MM.1S (cell line): ENCODE data around the gene PGM1.

Experiments used
- DNase-seq: peaks from one replicate; pipeline ENCODE4 v3.0.0-alpha.2; 2015
- H2AFZ ChIP-seq: fragments of 300-600 bp; sonication (generic); 2 replicates; pipeline ENCODE4 v1.6.0; 2016; ENCODE audit warnings: antibody characterized with exemption, low read length
- H3F3A ChIP-seq: fragments of 300-600 bp; sonication (generic); 2 replicates; pipeline ENCODE4 v1.6.1; 2016; ENCODE audit warnings: mild to moderate bottlenecking, antibody characterized with exemption, low read length, moderate library complexity, mixed read lengths; ENCODE audit not compliant: insufficient read depth
- H3K27ac ChIP-seq: fragments of 300-600 bp; sonication (generic); 2 replicates; pipeline ENCODE4 v1.5.1; 2016; ENCODE audit warnings: mild to moderate bottlenecking, low read length
- H3K27me3 ChIP-seq: fragments of 300-600 bp; sonication (generic); replicated peaks from 2 replicates; pipeline ENCODE4 v1.6.0; 2016; ENCODE audit warnings: low read length; ENCODE audit not compliant: insufficient read depth
- H3K36me3 ChIP-seq: fragments of 300-600 bp; sonication (generic); replicated peaks from 2 replicates; pipeline ENCODE4 v1.6.1; 2016; ENCODE audit warnings: mild to moderate bottlenecking, low read length, mixed read lengths; ENCODE audit not compliant: insufficient read depth
- H3K4me1 ChIP-seq: fragments of 300-600 bp; sonication (generic); 2 replicates; pipeline ENCODE4 v1.6.1; 2016; ENCODE audit warnings: low read length, mixed read lengths
- H3K4me2 ChIP-seq: fragments of 300-600 bp; sonication (generic); 2 replicates; pipeline ENCODE4 v1.6.0; 2016; ENCODE audit warnings: low read depth, low read length
- H3K4me3 ChIP-seq: fragments of 300-600 bp; sonication (generic); 2 replicates; pipeline ENCODE4 v1.5.1; 2016; ENCODE audit warnings: low read length, mixed read lengths
- H3K79me2 ChIP-seq: fragments of 300-600 bp; sonication (generic); 2 replicates; pipeline ENCODE4 v1.6.1; 2016; ENCODE audit warnings: mixed run types, low read length, mixed read lengths
- H3K9ac ChIP-seq: fragments of 300-600 bp; sonication (generic); 2 replicates; pipeline ENCODE4 v1.6.1; 2016; ENCODE audit warnings: low read length, mixed read lengths
- H3K9me2 ChIP-seq: fragments of 300-600 bp; sonication (generic); replicated peaks from 2 replicates; pipeline ENCODE4 v1.6.1; 2016; ENCODE audit warnings: mild to moderate bottlenecking, low read length, mixed read lengths; ENCODE audit not compliant: insufficient read depth
- H3K9me3 ChIP-seq: fragments of 300-600 bp; sonication (generic); replicated peaks from 2 replicates; pipeline ENCODE4 v1.6.1; 2016; ENCODE audit warnings: mild to moderate bottlenecking, low read length, mixed read lengths; ENCODE audit not compliant: insufficient read depth
- H4K20me1 ChIP-seq: fragments of 300-600 bp; sonication (generic); 2 replicates; pipeline ENCODE4 v1.6.1; 2016; ENCODE audit warnings: mild to moderate bottlenecking, low read length, moderate library complexity, mixed read lengths; ENCODE audit not compliant: insufficient read depth
- CTCF ChIP-seq: fragments of 300-600 bp; sonication (generic); IDR thresholded peaks from 2 replicates; pipeline ENCODE4 v1.5.1; 2016; ENCODE audit warnings: antibody characterized with exemption, low read length, mixed read lengths
- EZH2 ChIP-seq: fragments of 300-600 bp; sonication (generic); optimal IDR thresholded peaks from 2 replicates; pipeline ENCODE3; 2017; ENCODE audit warnings: low read depth, mild to moderate bottlenecking, antibody characterized with exemption, low read length, mixed read lengths
- EZH2phosphoT487 ChIP-seq: fragments of 300-600 bp; sonication (generic); IDR thresholded peaks from 2 replicates; pipeline ENCODE4 v1.6.1; 2018; ENCODE audit warnings: antibody characterized with exemption, low read length

The PGM1 gene

DNA sequence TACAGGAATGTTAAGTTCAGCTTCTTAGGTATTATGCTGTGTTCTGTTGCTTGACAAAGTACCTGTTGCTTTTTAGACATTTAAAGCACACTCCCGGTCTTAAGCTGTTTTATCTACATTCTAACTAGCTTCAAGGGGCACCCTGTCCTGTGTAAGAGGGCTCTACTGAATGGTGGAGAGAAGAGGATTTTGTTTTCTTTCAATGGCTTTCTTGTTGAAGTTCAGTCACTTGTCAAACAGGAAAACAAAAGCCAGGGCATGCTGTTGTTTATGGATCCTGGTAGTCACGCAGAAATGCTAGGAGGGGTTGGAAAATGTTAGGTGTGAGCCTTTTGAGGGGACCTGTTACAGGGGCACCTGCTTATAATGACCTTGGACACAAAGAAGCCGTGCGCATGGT, 30.7 kb downstream of the PGM1 start:
- Histone ChIP-seq H2AFZ (no peak overlapping the region), H3K9me2 (no peaks in the 10 kb centered on the region), H3K36me3 (no peaks in the 10 kb centered on the region), H3K9ac (no peak overlapping the region), H3K27ac (no peak overlapping the region), H3K4me1 (peaks cover 6% of the 10 kb centered on the region; the same call in 1 of the 2 replicates), H3K79me2 (no peaks in the 10 kb centered on the region), H3F3A (no peaks in the 10 kb centered on the region), H3K27me3 (no peaks in the 10 kb centered on the region), H3K4me2 (no peak overlapping the region), H4K20me1 (no peaks in the 10 kb centered on the region), H3K9me3 (no peaks in the 10 kb centered on the region), H3K4me3 (no peak overlapping the region)
- no peak for DNase-seq
- TF ChIP-seq EZH2phosphoT487, result no peak
- no peak for TF ChIP-seq CTCF
- no peak for TF ChIP-seq EZH2

GRCh38 chr1:63624911-63625310, 31.7 kb downstream of the PGM1 start:
- Histone ChIP-seq H3K36me3 (no peaks in the 10 kb centered on the region), H3K27ac (no peak overlapping the region), H3F3A (no peaks in the 10 kb centered on the region), H2AFZ (no peak overlapping the region), H3K4me2 (peak overlapping the region; percentile 16; the same call in 1 of the 2 replicates), H3K4me3 (no peak overlapping the region), H3K27me3 (no peaks in the 10 kb centered on the region), H3K9me3 (no peaks in the 10 kb centered on the region), H4K20me1 (no peaks in the 10 kb centered on the region), H3K9ac (no peak overlapping the region), H3K4me1 (peaks cover 6% of the 10 kb centered on the region; the same call in 1 of the 2 replicates), H3K79me2 (no peaks in the 10 kb centered on the region), H3K9me2 (no peaks in the 10 kb centered on the region)
- no peak for DNase-seq
- TF ChIP-seq EZH2 (no peak), EZH2phosphoT487 (no peak), CTCF (no peak)

GRCh38 chr1:63626222-63626621, 33.0 kb downstream of the PGM1 start:
- TF ChIP-seq EZH2phosphoT487 (no peak), CTCF (no peak), EZH2 (no peak)
- Histone ChIP-seq H3K9me3 (no peaks in the 10 kb centered on the region), H3K79me2 (no peaks in the 10 kb centered on the region), H3K9ac (no peak overlapping the region), H3K27ac (no peak overlapping the region), H3F3A (no peaks in the 10 kb centered on the region), H3K4me3 (no peak overlapping the region), H2AFZ (no peak overlapping the region), H3K4me1 (peaks cover 6% of the 10 kb centered on the region; the same call in 1 of the 2 replicates), H3K36me3 (no peaks in the 10 kb centered on the region), H3K4me2 (no peak overlapping the region), H3K27me3 (no peaks in the 10 kb centered on the region), H3K9me2 (no peaks in the 10 kb centered on the region), H4K20me1 (no peaks in the 10 kb centered on the region)
- no peak for DNase-seq
